ENCODE measurements around the gene BTBD8. TPM values are rescaled to one million over a fixed set of nuclear protein-coding genes. Genes with fewer than 3 reads are reported as not detected.

BTBD8 gene
- total RNA-seq, 2 experiments from 2014 or later: 0.28 to 3.3 TPM

GRCh38 chr1:92051948-92052347 lies 28.2 kb upstream of the BTBD8 start:
- TF ChIP-seq EZH2phosphoT487 (IDR thresholded peaks at IDR 0.05; ENCODE audit: borderline replicate concordance, low read depth, low read length): no peak
- TF ChIP-seq CTCF (conservative IDR thresholded peaks at IDR 0.05; ENCODE audit: low read length): no peak
- H3K79me2 ChIP-seq (ENCODE audit: insufficient read depth, low read depth, low read length): no peaks in the 10 kb centered on the region
- intact Hi-C loops (cut with micrococcal nuclease; ENCODE audit: unreplicated experiment): no loop called here
- H3K27ac ChIP-seq (ENCODE audit: low read depth, low read length, poor library complexity, severe bottlenecking): no peak overlapping the region
- no peak for DNase-seq (ENCODE audit: low spot score)
- H4K20me1 ChIP-seq (ENCODE audit: insufficient read depth, low read length): no peaks in the 10 kb centered on the region
- H3K9me3 ChIP-seq (ENCODE audit: low read length): no peaks in the 10 kb centered on the region
- H3K9me2 ChIP-seq (ENCODE audit: insufficient read depth, low read length): no peaks in the 10 kb centered on the region
- H2AFZ ChIP-seq (ENCODE audit: low read length): no peak overlapping the region
- H3K4me1 ChIP-seq (ENCODE audit: insufficient read depth, low read length, poor library complexity, severe bottlenecking): no peaks in the 10 kb centered on the region
- BruUV-seq (replicated peaks): no TSS peak
- no peaks in the 10 kb centered on the region for H3K36me3 ChIP-seq (ENCODE audit: insufficient read depth, low read length)
- CTCF ChIA-PET (ENCODE audit: unreplicated experiment): no interaction called here
- no peak overlapping the region for H3K4me2 ChIP-seq (ENCODE audit: low read length)
- POLR2A ChIA-PET: no interaction called here
- H3K4me3 ChIP-seq (ENCODE audit: low read depth, low read length, poor library complexity, severe bottlenecking): no peak overlapping the region

GRCh38 chr1:92065042-92065441 lies 15.1 kb upstream of the BTBD8 start:
- DNase-seq (ENCODE audit: low spot score): peak; percentile 1
- Histone ChIP-seq H3K9me3 (ENCODE audit: low read length) (no peaks in the 10 kb centered on the region), H4K20me1 (ENCODE audit: insufficient read depth, low read length) (no peaks in the 10 kb centered on the region), H3K27ac (ENCODE audit: low read depth, low read length, poor library complexity, severe bottlenecking) (no peak overlapping the region), H3K36me3 (ENCODE audit: insufficient read depth, low read length) (no peaks in the 10 kb centered on the region), H3K4me1 (ENCODE audit: insufficient read depth, low read length, poor library complexity, severe bottlenecking) (no peaks in the 10 kb centered on the region), H3K79me2 (ENCODE audit: insufficient read depth, low read depth, low read length) (no peaks in the 10 kb centered on the region), H3K4me2 (ENCODE audit: low read length) (no peak overlapping the region), H3K9me2 (ENCODE audit: insufficient read depth, low read length) (no peaks in the 10 kb centered on the region), H3K4me3 (ENCODE audit: low read depth, low read length, poor library complexity, severe bottlenecking) (no peak overlapping the region), H2AFZ (ENCODE audit: low read length) (no peak overlapping the region)
- CTCF ChIA-PET (ENCODE audit: unreplicated experiment): no interaction called here
- intact Hi-C loops (cut with micrococcal nuclease; ENCODE audit: unreplicated experiment): no loop called here
- POLR2A ChIA-PET: interaction anchor here (1.0 kb wide), 1 partner anchor 43 kb away, joined by 3 read pairs; no protein-coding TSS in a partner anchor
- TF ChIP-seq CTCF (conservative IDR thresholded peaks at IDR 0.05; ENCODE audit: low read length) (peak; percentile 37; the same call in 1 of the 2 replicates), EZH2phosphoT487 (IDR thresholded peaks at IDR 0.05; ENCODE audit: borderline replicate concordance, low read depth, low read length) (no peak)
- BruUV-seq (replicated peaks): no TSS peak

GRCh38 chr1:92066321-92066720 lies 13.8 kb upstream of the BTBD8 start:
- ChIA-PET POLR2A (interaction anchor here (0.5 kb wide), 1 partner anchor 10 kb away, joined by 4 read pairs; no protein-coding TSS in a partner anchor), CTCF (ENCODE audit: unreplicated experiment) (no interaction called here)
- Histone ChIP-seq H3K9me3 (ENCODE audit: low read length) (no peaks in the 10 kb centered on the region), H3K4me2 (ENCODE audit: low read length) (no peak overlapping the region), H3K27ac (ENCODE audit: low read depth, low read length, poor library complexity, severe bottlenecking) (no peak overlapping the region), H3K9me2 (ENCODE audit: insufficient read depth, low read length) (no peaks in the 10 kb centered on the region), H3K4me1 (ENCODE audit: insufficient read depth, low read length, poor library complexity, severe bottlenecking) (no peaks in the 10 kb centered on the region), H3K79me2 (ENCODE audit: insufficient read depth, low read depth, low read length) (no peaks in the 10 kb centered on the region), H4K20me1 (ENCODE audit: insufficient read depth, low read length) (no peaks in the 10 kb centered on the region), H2AFZ (ENCODE audit: low read length) (no peak overlapping the region), H3K36me3 (ENCODE audit: insufficient read depth, low read length) (no peaks in the 10 kb centered on the region), H3K4me3 (ENCODE audit: low read depth, low read length, poor library complexity, severe bottlenecking) (no peak overlapping the region)
- intact Hi-C loops (cut with micrococcal nuclease; ENCODE audit: unreplicated experiment): no loop called here
- no TSS peak for BruUV-seq (replicated peaks)
- DNase-seq (ENCODE audit: low spot score): no peak
- TF ChIP-seq CTCF (conservative IDR thresholded peaks at IDR 0.05; ENCODE audit: low read length) (no peak), EZH2phosphoT487 (IDR thresholded peaks at IDR 0.05; ENCODE audit: borderline replicate concordance, low read depth, low read length) (no peak)

All from OCI-LY7 (cell line).